T-helper 2 cell treated with Interferon-gamma antibody and Interleukin-4, amounts not matched to agents 100 ng/mL and 5 ng/mL, for 36 hours (primary cell): ENCODE results near the gene TMPRSS11B. TPM values are rescaled to one million over a fixed set of nuclear protein-coding genes. Genes with fewer than 3 reads are reported as not detected.
"Not testable (repeated sequence)": the region's sequence is repeated elsewhere in the genome, so short reads cannot be mapped to it uniquely, and the experiment has no call there.

Experiments used
- intact Hi-C: fragments of 100-400 bp; cut with micrococcal nuclease; formaldehyde crosslinking; loops from one replicate; pipeline ENCODE4 v1.15.1; 2023
- total RNA-seq: library from RNA; stranded (reverse); gene quantifications from 2 replicates; pipeline ENCODE4 v1.2.3, GENCODE V29; 2022

The TMPRSS11B gene
- total RNA-seq, 1 donor from 2014 or later, result not detected

DNA sequence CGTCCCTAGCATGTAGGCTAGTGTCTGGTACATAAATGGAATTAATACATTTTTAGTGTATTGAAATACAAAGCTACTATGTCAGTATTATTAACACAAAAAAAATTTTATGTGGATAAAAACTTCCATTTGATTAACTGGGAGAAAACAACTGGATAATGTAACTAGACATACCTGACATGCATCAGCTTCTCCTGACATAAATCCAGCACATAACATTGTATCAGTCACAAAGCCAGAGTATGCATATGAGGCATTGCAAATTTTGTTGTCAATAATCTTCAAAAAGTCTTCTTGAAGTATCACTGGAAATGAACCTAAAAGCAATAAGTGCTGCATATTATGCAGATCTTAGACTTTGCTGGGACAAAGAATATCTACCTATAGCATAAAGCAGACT is 16.9 kb downstream of the TMPRSS11B start:
- intact Hi-C loops, result no loop called here

DNA sequence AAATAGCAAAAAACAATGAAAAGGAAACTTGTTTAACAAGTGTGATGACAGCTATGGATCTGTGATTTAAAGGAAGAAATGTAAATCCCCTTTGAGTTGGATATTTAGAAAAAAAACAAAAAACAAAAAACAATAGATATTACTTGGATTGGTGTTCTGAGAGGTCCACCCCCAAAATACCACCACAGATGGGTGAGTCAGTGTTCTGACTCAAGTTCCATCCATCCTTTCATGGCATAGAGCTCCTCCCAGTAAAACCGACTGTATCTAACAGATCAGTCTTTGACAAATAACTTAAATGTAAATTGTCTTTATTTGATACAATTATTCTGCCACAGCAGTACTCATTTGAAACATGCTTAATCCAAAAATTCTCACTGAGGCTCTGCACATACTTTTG is 27.4 kb downstream of the TMPRSS11B start:
- intact Hi-C loops, result no loop called here

- intact Hi-C loops, result no loop called here
These were observed 29.0 kb downstream of the TMPRSS11B start for GRCh38 chr4:68216501-68216900.

DNA sequence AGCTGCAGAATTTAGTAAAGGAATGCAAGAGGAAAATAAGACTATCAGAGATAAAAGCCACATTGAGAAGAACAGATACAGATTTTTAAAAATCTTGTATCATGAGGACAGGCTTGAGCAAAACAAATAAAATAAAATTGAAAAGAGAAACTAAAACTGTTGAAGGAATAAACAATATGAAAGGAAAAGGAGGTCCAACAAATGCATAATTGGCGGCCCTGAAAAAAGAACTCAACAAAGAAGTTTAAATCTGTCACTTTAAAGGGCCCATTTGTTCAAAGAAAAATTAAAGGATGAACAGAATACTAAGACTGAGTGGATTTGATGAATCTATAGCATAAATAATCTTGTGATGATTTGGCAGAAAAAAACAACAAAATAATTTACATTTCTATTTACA is 36.5 kb downstream of the TMPRSS11B start:
- intact Hi-C loops, result no loop called here

GRCh38 chr4:68194305-68194704 is 51.2 kb downstream of the TMPRSS11B start:
- intact Hi-C loops, result not testable (repeated sequence)

DNA sequence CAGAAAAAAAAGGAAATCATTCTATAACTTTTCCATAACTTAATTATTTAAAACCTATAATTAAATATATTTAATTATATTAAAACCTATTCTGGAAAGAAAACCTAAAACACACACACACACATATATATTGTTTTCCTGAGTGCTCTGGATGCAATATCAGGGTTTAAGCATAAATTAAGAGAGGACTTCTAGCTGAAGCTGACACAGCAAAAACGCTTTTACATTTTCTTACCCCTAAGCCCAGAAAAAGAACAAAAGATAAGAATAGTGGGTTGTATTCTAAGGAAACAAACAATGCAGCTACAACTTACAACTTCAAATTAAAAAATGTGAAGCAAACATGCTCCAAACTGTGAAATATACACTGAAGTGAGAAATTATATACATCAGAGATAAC is 52.3 kb downstream of the TMPRSS11B start:
- intact Hi-C loops, result no loop called here

DNA sequence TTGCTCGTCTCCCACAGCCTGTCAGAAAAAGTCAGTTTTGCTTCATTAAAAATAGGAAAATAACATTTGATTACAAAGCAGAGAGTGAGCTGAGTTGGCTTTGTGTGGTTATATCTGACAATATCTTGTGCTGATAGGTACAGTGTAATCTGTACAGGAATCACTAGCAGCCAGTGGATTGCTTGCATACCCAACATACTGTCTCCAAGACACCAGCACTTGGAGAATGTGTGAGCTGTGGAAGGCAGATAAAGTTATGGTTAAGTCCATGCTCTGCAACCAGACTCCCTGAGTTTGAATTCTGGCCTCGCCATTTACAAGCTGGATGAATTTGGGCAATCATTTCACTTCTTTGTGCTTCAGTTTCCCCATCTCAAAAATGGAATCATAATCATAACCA is 58.3 kb downstream of the TMPRSS11B start:
- intact Hi-C loops, result no loop called here

DNA sequence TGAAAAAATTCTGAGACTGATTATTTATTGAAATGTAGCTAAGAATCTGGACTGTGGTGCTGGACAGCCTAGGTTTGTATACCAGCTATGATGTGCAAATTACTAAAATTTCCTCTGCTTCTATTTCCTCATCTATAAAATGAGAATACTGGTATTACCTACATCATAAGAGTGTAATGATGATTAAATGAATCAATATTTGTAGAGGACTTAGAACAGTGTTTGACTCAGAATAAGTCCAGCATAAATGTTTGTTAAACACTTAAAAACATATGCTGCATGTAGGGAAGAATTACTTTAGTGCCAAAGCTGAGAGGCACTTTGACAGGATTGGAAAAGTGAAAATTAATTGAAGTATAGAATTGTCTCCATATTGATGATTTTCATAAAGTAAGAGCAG is 60.6 kb downstream of the TMPRSS11B start:
- intact Hi-C loops, result no loop called here

- intact Hi-C loops, result no loop called here
These were observed 62.1 kb downstream of the TMPRSS11B start for GRCh38 chr4:68183417-68183816.

GRCh38 chr4:68182382-68182820 is 63.1 kb downstream of the TMPRSS11B start:
- intact Hi-C loops, result no loop called here

DNA sequence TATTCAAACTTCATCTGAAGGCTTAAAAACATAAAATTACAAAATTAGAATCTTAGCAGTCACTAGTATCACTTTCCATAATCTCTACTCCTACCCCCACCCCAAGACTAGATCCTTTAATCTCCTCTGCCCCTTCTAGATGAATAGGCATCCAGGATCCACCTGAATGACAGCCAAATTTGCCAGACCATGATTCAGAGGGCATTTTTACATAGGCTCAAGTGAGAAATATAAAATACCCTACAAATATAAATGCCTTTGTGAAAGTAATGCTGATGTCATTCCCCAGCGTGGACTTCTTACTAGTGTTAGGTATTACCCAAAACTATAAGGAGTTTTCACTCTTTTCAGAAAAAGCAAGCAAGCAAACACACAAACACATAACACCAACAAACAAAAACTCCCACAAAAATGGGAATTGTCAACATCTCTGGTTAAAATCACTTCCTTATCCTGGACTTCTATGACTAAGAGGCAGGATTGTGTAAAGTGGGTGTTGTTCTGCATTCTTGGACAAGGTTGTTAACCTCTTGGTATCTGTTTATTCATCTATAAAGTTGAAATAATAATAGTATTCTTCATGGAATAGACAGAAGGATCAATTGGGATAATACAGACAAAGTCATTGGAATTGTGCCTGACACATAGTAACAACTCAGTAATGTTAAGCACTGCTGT is 64.5 kb downstream of the TMPRSS11B start:
- intact Hi-C loops, result no loop called here

- intact Hi-C loops, result loop anchor here (5.0 to 10.0 kb wide), 2 partner anchors 200 to 432 kb away; no protein-coding TSS in a partner anchor
These were observed 68.6 kb downstream of the TMPRSS11B start for GRCh38 chr4:68176904-68177303.

Other genes starting within 250 kb of the TMPRSS11B start
- not detected in 2 replicates for gene TMPRSS11F, start 115.8 kb downstream of the TMPRSS11B start, total RNA-seq
- gene YTHDC1, start 104.4 kb upstream of the TMPRSS11B start, total RNA-seq, result 77.1 and 80.5 TPM in 2 replicates
- not detected in 2 replicates for gene TMPRSS11E, start 201.8 kb upstream of the TMPRSS11B start, total RNA-seq